ENCODE data around the gene NUCB1. TPM values are rescaled to one million over a fixed set of nuclear protein-coding genes. Genes with fewer than 3 reads are reported as not detected.

Gene NUCB1
- total RNA-seq, 1 experiment from 2014 or later: 125 TPM

- H3K9me3 Mint-ChIP-seq: no peaks in the 10 kb centered on the region
- Histone ChIP-seq H3K23ac (ENCODE audit: insufficient read length, low read depth, low read length) (no peak within 1 kb of the TSS), H4K5ac (ENCODE audit: insufficient read length, low read depth, low read length) (no peak within 1 kb of the TSS), H3K4me2 (ENCODE audit: insufficient read depth, insufficient read length, low read length) (peak within 1 kb of the TSS; percentile 49), H2AFZ (ENCODE audit: low read length) (no peak within 1 kb of the TSS), H2BK120ac (ENCODE audit: low read depth, low read length, poor library complexity, severe bottlenecking) (no peak within 1 kb of the TSS), H3K18ac (ENCODE audit: insufficient read length, low read depth, low read length) (peak within 1 kb of the TSS; percentile 65), H2BK15ac (ENCODE audit: low read depth, low read length) (no peak within 1 kb of the TSS; the same call in 1 of the 2 replicates), H2BK20ac (ENCODE audit: low read depth, low read length, poor library complexity, severe bottlenecking) (no peak within 1 kb of the TSS), H3K79me1 (ENCODE audit: insufficient read depth, low read depth, low read length, poor library complexity, severe bottlenecking) (peaks cover under 1% of the 10 kb centered on the region), H3K4ac (ENCODE audit: low read depth, low read length) (no peak within 1 kb of the TSS), H3K9ac (ENCODE audit: extremely low read depth, insufficient read length, low read length) (peak within 1 kb of the TSS; percentile 3), H2BK12ac (ENCODE audit: insufficient read length, low read depth, low read length) (no peak within 1 kb of the TSS), H3K79me2 (ENCODE audit: insufficient read depth, low read length) (peaks cover 2% of the 10 kb centered on the region; the same call in 1 of the 2 replicates), H3K9me3 (ENCODE audit: control insufficient read depth, low read depth, low read length) (no peaks in the 10 kb centered on the region), H3K56ac (ENCODE audit: insufficient read length, low read depth, low read length) (no peak within 1 kb of the TSS), H2AK5ac (ENCODE audit: insufficient read length, low read length) (no peak within 1 kb of the TSS), H2BK5ac (ENCODE audit: insufficient read length, low read length) (no peak within 1 kb of the TSS), H3K14ac (ENCODE audit: insufficient read depth, low read length) (peak within 1 kb of the TSS; percentile 63), H3K23me2 (ENCODE audit: insufficient read length, low read depth, low read length, poor library complexity, severe bottlenecking) (peaks cover 5% of the 10 kb centered on the region), H3T11ph (ENCODE audit: low read length) (no peak within 1 kb of the TSS), H3K27me3 (ENCODE audit: insufficient read depth, low read length) (no peaks in the 10 kb centered on the region), H4K20me1 (ENCODE audit: control insufficient read depth, insufficient read depth, insufficient read length) (no peaks in the 10 kb centered on the region), H3K4me1 (ENCODE audit: insufficient read depth, low read length) (peaks cover 4% of the 10 kb centered on the region; the same call in 1 of the 2 replicates), H4K91ac (ENCODE audit: insufficient read length, low read depth, low read length) (no peak within 1 kb of the TSS), H3K27ac (ENCODE audit: insufficient read length, low read depth, low read length) (no peak within 1 kb of the TSS), H4K8ac (replicated peaks; ENCODE audit: insufficient read length, low read depth, low read length) (no peak within 1 kb of the TSS)
- peak within 1 kb of the TSS; percentile 54 to 71 for H3K4me3 Mint-ChIP-seq
- no peaks in the 10 kb centered on the region for H3K27me3 Mint-ChIP-seq (ENCODE audit: low read depth)
- H3K27ac Mint-ChIP-seq: peak within 1 kb of the TSS; percentile 33 to 88 (median 73); a peak in 6 of 7 replicates
- TF ChIP-seq, protein P1, sequence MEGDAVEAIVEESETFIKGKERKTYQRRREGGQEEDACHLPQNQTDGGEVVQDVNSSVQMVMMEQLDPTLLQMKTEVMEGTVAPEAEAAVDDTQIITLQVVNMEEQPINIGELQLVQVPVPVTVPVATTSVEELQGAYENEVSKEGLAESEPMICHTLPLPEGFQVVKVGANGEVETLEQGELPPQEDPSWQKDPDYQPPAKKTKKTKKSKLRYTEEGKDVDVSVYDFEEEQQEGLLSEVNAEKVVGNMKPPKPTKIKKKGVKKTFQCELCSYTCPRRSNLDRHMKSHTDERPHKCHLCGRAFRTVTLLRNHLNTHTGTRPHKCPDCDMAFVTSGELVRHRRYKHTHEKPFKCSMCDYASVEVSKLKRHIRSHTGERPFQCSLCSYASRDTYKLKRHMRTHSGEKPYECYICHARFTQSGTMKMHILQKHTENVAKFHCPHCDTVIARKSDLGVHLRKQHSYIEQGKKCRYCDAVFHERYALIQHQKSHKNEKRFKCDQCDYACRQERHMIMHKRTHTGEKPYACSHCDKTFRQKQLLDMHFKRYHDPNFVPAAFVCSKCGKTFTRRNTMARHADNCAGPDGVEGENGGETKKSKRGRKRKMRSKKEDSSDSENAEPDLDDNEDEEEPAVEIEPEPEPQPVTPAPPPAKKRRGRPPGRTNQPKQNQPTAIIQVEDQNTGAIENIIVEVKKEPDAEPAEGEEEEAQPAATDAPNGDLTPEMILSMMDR (conservative IDR thresholded peaks at IDR 0.05): no peak
- DNase-seq: peak; percentile 57
- H3K4me1 Mint-ChIP-seq: peaks cover 20 to 30% of the 10 kb centered on the region in 2 experiments
- no CpG with 5 or more reads among the region's 11 CpGs for whole genome bisulfite sequencing (ENCODE audit: extremely low coverage, insufficient read length, low lambda C conversion rate)
- peaks cover 6 to 26% (median 11%) of the 10 kb centered on the region in 3 experiments for H3K36me3 Mint-ChIP-seq (ENCODE audit: insufficient read depth in 1 of 3, low read depth in 3 of 3)
These were observed 31.8 kb upstream of the NUCB1 start, which contains the start of gene PLEKHA4 for GRCh38 chr19:48868114-48868886. TSS of gene PLEKHA4 (minus strand) at chr19:48868617. CDS start at chr19:48867620, 997 bp downstream.

Data from H9 (cell line).